GM21515 (cell line): ENCODE results near the gene DIO2.

Source experiments
- ATAC-seq: cut with Tn5 transposase; IDR thresholded peaks from one replicate; pipeline ENCODE4 v1.9.1; 2021; ENCODE audit not compliant: unreplicated experiment

Gene DIO2

DNA sequence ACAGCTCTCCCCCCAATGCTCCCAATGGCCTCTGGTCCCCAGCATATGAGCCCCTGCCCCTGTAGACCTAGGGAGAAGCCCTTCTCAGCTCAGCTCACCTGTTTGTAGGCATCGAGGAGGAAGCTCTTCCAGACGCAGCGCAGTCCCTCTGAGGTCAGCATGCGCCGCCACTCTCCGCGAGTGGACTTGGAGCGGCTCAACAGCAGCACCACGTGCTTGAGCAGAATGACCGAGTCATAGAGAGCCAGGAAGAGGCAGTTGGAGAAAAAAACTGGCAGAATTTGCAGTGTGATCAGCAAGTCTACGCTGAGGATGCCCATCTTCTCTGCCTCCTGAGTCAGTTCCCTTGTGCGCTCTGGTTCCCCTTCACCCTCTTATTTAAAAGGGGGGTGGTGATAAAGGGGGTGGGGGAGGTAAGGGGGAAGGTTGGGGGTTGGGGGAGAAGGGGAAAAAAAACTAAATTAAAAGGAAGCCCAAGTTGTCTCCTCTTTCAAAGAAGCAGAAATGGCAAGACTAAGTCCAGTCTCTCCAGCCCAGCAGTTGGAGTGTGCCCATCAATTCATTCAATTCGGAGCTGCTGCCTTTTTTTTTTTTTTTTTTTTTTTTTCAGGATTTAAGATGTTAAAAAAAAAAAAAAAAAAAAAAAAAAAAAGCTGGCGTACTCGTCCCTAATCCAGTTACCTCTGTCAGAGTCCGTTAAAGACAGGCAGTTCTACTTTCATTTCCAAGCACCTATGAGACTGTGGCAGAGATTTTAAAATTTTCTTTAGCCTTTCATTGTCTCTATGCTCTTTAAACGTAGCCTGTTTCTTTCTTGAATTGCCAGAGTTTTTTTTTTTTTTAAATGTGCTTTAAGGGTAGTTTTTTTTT is at the start of gene DIO2:
Gene DIO2 (minus strand): TSS at position 352 of the 870 bp plus-strand sequence. CDS start 32 bp downstream, at position 320.
- no peak for ATAC-seq

DNA sequence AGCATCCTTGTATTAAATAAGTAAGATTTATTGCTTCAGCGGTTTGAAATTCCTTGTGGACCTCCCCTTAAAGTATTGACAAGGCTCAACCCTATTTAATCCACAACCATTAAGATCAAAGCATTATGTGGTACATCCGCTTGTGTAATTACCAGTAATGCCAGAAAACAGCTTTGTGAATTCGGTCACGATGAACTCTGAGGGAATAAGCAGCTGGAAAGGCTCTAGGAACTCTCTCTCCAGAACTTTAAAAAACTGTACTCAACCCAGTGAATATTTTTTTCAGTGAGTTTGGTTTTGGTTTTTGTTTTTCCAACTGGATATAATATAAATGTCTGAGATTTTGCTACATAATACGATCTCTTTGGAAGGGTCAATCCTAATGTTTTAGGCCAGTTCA is 49.3 kb upstream of the DIO2 start:
- no peak for ATAC-seq

DNA sequence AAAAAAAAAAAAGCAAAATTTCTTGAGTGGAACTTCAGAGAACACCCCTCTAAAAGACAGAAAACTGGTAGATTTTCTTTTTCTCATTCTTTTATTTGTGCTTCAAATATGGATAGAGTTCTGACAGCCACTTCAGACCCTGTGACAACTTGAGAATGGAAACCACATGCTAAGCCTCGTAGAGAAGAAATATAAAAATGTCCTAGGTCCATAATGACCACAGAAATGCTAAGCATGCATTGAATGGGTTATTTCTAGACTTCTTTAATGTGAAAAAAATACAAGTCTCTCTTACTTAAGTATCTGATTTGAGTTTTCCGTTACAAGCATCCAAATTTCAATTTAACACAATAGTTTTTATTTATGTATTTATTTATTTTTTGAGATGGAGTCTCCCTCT is 28.3 kb upstream of the DIO2 start:
- ATAC-seq: no peak

DNA sequence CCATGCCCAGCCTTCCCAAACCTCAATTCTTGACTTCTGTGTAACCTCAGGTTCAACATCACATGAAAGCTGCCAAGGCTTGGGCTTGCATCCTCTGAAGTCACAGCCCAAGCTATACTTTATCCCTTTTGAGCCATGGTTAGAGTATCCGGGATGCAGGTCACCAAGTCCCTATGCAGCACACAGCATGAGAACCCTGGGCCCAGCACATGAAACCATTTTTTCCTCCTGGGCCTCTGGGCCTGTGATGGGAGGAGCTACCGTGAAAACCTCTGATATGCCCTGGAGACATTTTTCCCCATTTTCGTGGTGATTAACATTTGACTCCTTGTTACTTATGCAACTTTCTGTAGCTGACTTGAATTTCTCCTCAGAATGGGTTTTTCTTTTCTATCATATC is 25.8 kb upstream of the DIO2 start:
- no peak for ATAC-seq

- no peak for ATAC-seq
These were observed 22.3 kb upstream of the DIO2 start for GRCh38 chr14:80233470-80234089.

DNA sequence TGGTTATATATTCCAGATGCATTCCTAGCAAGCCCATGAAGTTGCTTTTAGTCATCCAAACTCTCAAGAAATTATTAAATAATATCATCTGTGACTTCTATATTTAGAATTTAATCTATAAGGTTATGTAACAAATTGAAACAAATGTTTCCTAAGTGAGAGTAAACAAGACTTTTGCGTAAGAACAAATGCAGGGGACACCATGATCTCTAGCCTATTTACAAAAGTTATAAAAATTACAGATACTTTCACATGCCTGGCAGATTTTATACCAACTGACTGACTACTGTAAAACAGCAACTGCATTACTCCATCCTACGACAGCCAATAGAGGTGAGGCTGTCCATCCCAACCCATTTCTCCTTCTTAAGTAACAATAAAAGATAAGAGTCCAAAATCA is 20.4 kb upstream of the DIO2 start:
- no peak for ATAC-seq

GRCh38 chr14:80223696-80224465 is 12.6 kb upstream of the DIO2 start:
- ATAC-seq: no peak

DNA sequence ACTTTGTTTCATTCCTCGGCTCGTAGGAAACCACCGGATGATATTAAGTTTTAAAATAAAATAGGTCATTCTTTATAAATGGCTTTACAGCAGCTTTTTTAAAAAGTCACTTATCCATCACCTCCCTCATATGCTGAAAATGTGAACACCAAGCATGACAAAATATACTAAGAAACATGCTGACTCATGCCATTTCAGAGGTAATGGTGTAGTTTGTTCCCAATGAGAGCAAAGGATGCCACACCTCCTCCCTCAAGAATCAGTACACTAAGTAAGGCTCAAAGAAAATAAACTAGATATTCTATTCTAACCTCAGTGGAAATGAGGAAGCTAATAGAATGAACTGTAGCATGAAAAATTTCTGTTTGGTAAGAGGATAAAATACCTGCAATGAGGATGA is 5.5 kb upstream of the DIO2 start:
- ATAC-seq: no peak

DNA sequence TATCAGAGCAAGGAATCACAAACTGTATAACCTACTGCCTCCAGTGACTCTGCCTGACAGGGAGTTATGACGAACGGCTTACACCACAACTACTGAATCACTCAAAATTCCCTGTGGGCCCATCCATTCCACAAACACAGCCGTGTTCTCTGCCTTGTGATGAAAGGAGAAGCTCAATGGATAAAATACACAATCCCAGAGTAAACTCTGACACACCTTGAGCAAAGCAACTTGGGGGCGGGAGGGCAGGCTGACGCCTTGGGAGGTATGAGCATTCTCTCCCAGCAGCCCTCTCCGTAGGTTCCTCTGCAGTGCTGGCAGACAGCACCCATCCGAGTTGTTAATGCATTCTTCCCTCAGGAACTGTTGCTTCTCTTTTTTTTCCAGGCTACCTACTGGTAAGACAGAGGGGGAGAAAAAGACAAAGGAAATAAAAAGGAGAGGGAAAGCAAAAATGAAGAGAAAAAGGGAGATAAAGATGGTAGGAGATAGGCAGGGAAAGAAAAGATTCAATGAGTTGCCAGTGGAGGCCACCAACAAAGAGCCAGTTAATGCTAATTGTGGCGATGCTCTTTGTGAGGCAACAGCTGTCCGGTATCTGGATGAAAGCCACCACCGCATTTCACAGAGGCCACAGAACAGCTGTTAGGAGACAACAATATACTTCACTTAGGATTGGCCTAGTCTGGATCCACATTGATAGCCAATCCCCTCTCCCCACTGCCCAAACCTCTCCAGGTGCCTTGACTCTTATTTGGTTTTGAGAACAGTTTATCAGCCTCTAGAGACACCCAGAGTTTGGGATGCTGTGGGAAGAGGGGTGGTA is 4.7 kb upstream of the DIO2 start:
- ATAC-seq: no peak

DNA sequence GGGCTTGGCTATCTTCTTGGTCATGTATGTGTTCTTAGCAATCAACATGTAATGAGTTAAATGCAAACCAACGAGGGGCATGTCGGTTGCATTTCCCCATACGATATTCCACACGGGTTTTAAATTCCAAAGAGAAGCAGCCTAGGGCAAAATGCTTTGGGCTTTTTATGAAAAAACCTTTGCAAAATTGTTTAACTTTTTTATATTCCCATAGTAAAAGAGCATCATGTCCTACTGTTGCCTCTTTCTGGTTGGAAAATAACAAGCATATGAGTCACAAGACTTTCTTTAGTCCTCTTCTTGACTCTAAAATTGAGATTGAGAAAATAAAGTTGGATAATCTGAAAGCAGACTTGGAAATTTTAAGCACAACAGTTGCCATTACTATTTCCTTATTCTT is 3.8 kb upstream of the DIO2 start:
- ATAC-seq: no peak

DNA sequence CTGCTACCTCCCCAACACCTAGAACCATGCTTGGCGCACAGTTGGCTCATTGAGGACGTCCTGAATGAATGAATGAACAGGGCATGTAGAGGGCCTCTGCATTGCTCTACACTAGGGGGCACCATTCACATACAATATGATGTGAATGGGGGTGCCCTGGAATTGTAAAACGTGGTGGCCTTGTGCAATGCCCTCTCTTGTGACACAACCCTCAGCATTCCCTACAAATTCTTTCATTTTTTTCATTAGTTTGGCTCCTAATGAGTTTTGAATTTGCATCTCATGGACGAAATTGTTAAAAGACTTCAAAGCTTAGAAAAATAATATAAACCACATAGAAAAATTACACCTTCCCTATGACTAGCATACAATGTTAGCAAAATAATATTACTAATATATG is 2.3 kb upstream of the DIO2 start:
- peak; percentile 62 for ATAC-seq

- ATAC-seq: no peak
These were observed 706 bp upstream of the DIO2 start for GRCh38 chr14:80212023-80212397.

DNA sequence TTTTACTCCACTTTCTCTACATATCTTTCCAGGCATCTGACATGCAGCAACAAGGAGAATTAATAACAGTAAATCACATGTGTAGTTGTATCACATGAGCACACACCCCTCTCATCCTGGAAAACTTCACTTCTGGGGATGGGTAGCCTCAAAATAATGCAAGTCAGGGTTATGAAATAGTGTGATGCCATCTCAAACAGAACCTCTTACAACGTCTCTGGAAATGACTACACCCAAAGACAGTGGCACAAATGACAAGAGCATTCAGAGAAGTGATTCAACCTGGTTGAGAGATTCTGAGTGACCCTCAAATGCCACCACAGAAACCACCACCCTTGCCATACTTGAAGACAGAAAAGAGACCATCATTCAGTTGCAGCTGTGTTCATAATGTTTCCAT is 2.8 kb downstream of the DIO2 start:
- no peak for ATAC-seq

DNA sequence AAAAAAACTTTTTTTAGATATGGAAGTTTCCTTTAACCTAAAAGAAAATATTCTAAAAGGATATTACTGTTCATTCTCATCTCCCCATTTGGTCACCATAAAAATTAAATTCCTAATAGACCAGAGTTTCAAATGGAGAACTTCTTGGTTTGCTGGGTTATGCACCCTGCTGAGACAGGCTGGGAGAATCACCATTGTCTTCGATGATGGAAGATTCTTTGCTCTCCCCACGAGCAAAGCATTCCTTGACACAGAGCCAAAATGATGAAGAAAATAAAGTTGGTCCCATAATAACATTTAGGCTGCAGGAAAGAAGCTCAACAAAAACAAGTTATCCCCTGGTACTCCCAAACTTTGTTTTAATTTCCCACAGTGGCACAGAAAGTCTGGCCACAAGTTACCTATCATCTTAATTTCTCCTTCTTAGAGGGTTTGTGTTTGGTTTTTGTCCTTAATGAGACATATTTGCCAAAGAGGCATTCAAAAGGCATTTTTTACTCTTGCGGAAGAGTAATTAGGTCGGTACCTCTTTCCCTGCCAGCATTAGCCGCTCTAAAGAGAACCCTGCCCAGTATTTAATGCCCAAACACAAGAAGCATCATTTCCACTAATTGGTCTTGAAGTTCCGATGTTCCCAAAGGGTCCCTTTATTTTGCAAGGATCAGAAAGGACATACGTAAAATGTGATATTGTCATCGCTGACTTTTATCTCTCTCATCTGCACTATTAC is 4.8 kb downstream of the DIO2 start:
- no peak for ATAC-seq

DNA sequence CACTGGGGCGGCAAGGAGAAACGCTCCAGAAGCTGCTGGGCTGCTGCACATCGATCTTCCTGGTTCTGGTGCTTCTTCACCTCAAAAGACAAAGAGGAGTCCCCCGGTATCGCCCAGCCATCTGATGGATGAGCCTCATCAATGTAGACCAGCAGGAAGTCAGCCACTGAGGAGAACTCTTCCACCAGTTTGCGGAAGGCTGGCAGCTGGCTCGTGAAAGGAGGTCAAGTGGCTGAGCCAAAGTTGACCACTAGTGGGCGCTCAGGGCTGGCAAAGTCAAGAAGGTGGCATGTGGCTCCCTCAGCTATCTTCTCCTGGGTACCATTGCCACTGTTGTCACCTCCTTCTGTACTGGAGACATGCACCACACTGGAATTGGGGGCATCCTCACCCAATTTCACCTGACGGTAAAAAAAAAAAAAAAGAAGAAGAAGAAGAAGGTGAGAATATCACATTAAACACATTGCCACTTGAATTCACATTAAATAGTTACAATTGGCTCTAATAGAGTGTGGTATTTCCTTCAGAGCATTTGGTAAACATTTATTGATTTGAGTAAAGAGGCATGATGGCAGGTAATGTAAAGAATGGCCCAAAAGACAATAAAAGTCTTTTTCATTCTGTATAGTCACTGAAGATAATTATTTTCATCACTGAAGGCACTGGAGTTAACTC is 8.3 kb downstream of the DIO2 start:
- ATAC-seq: no peak

DNA sequence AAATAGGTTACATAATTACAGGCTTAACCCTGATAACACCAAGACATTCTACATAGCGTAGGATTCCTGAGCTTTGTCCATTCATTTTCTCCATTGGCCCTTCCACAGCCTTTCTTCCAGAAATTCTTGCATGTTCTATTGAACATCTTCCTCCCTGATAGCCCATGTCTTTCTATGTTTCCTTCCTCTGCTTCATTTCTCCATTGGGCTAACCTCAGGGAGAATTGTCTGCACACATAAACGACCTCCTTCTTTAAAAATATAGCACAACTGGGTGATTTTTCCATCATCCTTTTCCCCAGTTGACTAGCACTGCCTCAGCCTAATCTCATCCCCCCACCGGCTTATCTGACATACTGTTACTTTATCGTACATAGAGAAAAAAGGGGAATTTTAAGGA is 11.2 kb downstream of the DIO2 start:
- no peak for ATAC-seq

GRCh38 chr14:80188571-80188970 is 22.7 kb downstream of the DIO2 start:
- ATAC-seq: no peak

DNA sequence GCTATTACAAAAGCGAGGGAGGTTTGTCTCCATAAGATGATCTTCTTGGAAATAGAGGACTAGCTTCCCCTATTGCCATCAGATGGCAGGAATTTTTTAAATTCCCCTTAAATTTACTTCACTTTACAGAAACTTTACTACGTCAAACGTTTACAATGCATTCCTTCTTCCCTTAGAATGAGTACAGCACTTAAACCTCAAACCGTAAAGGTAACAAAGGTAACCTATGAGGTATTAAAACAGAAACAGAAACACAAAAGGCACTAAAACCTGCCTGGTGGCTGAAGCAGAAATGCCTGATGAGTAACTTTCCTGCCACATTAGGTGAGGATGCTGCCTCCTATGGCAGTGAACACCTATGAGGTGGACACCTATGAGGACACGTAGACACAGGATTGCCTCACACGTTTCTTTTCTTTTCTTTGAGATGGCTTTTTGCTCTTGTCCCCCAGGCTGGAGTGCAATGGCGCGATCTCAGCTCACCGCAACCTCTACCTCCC is 25.0 kb downstream of the DIO2 start:
- no peak for ATAC-seq

DNA sequence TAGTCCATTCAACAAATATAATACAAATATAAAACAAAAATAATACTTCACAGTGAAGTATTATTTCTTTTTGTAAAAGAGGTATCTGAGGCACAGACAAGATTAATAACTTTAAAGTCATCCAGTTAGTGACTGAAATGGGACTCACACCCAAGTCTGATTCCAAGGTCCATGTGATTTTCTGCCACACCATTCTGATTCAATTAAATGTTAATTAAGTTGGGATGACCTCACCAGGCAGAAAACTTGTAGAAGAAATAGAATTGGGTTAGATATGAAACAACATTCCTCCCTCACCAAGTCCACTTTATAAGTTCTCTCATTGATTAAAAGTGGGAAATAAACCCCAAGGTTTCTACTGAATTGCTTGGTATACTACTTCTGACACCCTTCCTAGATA is 34.4 kb downstream of the DIO2 start:
- ATAC-seq: no peak
